AG08396 (cell line): ENCODE data around the gene ASTE1.
A peak's percentile ranks its signal among the peaks of the same experiment; 100 is the strongest.
"Not testable (repeated sequence)": the region's sequence is repeated elsewhere in the genome, so short reads cannot be mapped to it uniquely, and the experiment has no call there.

Experiments
- DNase-seq: peaks from one replicate; pipeline ENCODE4 v3.0.0; 2012; ENCODE audit warnings: low spot score, mixed read lengths

The ASTE1 gene

GRCh38 chr3:131026321-131027151 is at the start of gene ASTE1, which contains the start of gene NEK11:
TSS of gene ASTE1 (minus strand) at chr3:131026825. CDS start at chr3:131025306, 1,519 bp downstream.
TSS of gene NEK11 (plus strand) at chr3:131026877. CDS start at chr3:131029709, 2,832 bp downstream.
- DNase-seq: peak; percentile 91

- DNase-seq: no peak
Measured at GRCh38 chr3:131075632-131076328, 49.2 kb upstream of the ASTE1 start.

GRCh38 chr3:131072845-131073244 is 46.2 kb upstream of the ASTE1 start:
- peak; percentile 15 for DNase-seq

GRCh38 chr3:131072099-131072559 is 45.5 kb upstream of the ASTE1 start:
- DNase-seq: no peak

DNA sequence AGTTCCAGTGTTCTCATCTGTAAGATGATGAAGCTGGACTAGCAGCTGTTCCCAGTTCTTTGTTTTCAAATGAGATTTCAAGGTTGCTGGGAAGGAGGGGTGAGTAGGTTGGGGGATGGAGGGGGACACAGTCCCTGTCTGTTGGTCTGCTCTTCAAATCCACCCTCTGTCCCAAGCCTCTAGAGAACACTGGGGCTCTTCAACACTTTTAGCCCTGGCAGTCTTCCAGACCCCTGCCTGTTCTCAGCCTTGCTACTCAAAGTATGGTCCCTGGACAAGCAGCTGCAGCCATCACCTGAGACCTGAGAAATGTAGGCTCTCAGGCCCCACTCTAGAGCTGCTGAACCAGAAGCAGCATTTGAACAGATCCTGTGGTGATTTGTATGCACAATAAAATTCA is 41.4 kb upstream of the ASTE1 start:
- no peak for DNase-seq

DNA sequence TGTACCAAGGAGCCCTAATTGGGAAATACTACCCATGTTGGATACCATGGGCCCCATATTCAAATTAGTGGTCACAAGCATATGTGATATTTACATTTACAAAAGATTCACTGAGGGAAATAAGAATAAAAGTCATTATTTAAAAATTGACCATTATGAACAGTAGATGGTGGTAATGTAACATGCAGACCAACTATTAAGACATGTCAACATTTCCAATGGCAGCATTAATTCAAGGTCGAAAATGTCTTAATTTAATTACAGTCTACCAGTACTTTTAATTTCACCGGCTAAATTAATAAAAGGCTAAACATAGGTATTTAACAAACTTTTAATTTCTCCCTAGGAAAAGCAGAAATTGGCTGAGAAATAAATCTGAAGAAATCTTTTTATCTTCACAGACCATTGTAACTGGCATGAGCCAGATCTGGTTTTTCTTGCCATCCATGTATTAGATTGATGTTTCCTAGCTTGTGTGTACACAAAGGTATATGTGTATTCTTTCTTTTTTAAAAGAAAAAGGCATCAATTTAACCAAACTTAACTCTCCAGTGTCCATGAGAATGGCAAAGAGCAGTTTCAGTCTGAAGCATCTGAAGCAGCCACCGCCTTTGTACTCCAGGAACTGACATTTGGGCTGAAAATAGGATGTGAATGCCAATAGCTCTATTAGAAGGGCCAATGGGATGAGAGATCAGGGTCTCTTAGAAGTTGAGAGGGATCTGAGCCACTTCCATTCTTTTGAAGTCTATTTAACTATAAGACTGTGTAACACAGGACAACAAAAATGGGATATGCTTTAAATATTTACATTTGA is 26.6 kb upstream of the ASTE1 start:
- no peak for DNase-seq

- no peak for DNase-seq
Measured at GRCh38 chr3:131050001-131050400, 23.4 kb upstream of the ASTE1 start.

DNA sequence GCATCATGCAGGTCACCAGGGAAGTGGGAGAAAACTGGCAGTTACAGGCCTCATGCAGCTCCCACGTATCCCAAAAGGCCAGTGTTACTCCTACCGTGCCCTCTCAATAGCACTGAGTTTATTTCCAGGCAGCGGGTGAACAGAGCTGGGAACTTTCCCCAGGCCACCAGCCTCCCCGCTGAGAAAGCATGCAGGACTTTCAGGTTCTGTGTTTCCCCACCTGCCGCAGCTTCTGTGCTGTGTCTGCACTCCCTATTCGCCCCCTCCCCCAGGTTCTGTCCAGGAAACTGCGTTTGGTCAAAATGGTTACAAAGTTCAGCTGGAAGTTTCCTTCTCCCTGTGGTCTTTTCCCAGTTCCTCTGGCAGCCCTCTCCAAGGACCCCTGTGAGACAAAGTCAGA is 21.4 kb upstream of the ASTE1 start:
- no peak for DNase-seq

- DNase-seq: no peak
Measured at GRCh38 chr3:131047582-131047981, 21.0 kb upstream of the ASTE1 start.

DNA sequence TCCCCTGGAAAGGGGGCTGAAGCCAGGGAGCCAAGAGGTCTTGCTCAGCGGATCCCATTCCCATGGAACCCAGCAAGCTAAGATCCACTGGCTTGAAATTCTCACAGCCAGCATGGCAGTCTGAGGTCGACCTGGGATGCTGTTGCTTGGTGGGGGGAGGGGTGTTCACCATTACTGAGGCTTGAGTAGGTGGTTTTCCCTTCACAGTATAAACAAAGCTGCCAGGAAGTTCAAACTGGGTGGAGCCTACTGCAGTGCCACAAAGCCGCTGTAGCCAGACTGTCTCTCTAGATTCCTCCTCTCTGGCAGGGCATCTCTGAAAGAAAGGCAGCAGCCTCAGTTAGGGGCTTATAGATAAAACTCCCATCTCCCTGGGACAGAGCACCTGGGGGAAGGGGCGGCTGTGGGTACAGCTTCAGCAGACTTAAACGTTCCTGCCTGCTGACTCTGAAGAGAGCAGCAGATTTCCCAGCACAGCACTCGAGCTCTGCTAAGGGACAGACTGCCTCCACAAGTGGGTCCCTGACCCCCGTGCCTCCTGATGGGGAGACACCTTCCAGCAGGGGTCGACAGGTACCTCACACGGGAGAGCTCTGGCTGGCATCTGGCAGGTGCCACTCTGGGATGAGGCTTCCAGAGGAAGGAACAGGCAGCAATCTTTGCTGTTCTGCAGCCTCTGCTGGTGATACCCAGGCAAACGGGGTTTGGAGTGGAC is 15.8 kb upstream of the ASTE1 start:
- not testable (repeated sequence) for DNase-seq

GRCh38 chr3:131038326-131038725 is 11.7 kb upstream of the ASTE1 start:
- no peak for DNase-seq

GRCh38 chr3:131036986-131037385 is 10.4 kb upstream of the ASTE1 start:
- no peak for DNase-seq

DNA sequence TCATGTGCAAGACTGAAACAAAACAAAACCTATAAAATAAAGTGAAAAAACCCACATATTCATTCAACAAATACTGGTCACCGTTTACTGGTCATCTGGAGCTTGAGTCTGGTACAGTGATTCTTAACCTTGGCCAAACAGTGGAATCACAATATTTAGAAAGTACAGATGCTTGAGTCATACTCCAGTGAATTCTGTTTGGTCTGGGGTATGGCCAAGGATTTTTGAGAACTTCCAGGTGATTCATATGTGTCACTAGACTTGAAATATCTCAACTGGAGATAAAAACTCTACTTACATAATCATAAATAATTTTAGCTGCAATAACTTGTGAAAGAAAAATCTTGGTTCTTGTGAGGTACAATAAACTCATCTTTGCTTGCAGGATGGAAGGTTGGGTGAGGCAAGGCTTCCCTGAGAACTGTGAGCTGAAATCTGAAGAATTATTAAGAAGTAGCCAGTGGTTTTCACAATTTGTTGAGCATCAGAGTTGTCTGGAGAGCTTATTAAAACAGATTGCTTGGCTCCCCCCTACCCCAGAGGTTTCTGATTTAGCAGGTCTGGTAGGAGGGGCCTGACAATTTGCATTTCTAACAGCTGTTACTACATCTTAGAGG is 9.7 kb upstream of the ASTE1 start:
- peak; percentile 50 for DNase-seq

DNA sequence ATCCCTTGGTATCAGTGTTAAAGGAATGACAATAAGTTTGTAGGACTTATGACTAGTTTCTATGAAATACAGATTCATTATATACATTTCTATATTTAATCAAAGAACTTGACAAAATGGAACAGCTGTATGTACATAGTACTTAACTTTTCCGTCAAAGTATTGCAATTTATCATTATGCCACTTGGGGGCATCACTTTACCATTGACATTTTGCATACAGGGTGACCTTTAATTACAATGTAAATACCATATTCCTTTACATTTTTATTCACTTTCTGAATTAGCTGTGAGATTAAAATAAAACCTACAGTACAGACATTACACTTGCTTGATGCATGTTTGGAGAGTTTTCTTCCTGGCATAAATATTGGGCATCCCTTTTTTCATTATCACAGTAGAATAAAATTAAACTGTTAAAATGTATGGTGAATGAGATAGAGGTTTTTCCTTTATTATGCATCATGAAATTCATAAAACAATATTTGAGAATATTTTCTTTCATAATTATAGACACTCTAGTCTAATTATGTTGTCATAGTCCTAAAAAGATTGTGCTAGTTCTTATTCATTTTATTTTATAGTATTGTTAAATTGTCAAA is 7.0 kb upstream of the ASTE1 start:
- DNase-seq: no peak

DNA sequence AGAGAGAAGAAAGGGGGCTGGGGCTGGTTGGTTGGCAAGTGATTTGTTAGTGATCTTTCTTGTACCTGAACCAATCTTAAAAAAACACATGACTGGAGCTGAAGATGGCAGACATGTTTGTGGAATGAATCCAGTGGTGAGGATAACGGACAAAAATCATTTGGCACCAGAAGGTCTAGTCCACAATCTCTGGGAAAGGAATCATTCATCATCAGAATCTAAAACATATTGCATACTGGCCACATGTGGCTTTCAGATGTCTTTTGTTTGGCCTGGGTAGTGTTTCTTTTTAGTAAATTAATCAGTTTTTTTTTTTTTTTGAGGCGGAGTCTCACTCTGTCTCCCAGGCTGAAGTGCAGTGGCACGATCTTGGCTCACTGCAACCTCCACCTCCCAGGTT is 5.0 kb upstream of the ASTE1 start:
- no peak for DNase-seq

DNA sequence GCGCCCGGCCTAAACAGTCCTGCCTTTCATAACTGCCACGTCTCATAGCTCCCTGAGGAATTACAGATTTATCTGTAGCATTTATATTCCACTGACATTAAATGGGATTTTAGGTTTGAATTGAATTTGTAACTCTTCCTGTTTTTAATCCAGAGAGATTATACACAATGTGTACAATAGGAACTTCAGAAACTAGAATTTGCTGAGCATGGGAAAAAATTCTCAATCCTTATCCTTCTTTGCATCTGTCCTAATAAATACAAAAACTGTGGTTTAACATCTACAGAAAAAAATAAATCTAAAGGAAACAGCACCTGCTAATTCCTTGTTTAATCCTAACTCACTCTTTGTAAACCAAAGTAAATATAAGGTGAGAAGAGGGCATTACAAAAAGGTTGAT is 2.2 kb upstream of the ASTE1 start:
- DNase-seq: no peak

DNA sequence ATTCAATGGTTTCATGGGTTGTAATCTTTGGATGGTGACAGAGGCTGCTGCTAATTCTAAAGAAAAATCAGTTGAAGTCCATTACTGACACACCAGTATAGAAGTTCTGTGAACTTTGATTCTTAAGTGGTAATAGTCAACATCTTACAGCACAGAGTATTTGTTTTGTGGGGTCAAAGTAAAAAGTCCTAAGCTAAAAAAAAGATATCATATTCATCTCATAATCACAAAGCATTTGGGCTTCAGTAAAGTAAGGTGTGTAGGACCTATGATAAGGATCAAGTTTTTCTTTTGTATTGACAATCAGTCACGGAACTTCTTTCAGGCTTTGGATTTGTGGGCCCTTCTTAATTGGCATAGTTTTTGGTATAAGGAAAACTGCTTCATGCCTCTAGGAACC is 1.1 kb downstream of the ASTE1 start:
- DNase-seq: no peak

- DNase-seq: no peak
Measured at GRCh38 chr3:131020122-131020693, 6.4 kb downstream of the ASTE1 start.

DNA sequence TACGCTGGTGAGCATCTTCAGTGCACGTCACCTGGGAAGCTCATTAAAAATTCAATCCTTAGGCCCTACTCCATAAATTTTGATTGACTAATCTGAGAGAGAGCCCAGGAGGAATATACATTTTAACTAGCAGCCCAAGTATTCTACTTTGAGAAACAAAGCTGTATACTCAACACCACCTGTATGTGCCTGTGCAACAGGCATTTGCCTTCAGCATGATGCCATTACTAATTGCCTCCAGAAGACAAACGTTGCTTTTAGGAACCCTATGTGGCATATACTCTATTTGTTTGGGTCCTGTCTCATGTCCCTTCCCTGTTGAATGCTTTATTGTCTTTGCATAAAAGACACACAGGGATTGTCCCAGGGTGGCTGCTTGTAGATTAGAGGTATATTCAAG is 7.7 kb downstream of the ASTE1 start:
- DNase-seq: no peak

DNA sequence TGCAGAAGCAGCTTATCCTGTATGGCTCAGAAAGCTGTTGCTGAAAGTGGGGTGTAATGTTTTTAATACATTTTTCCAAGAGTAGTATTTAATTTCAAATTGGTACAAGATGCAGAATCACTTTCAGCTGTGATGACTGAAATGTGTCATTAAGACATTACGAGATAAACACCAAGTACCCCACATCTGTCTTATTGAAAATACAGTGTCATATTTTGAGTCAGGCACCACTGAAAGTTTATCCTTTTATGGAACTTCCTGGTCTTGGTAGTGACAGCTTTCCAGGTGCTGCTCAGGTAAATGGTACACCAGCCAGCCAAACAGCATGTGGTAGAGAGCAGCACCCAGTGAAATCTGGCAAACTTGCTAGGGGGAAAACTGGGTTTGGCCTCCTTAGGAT is 16.9 kb downstream of the ASTE1 start:
- no peak for DNase-seq

DNA sequence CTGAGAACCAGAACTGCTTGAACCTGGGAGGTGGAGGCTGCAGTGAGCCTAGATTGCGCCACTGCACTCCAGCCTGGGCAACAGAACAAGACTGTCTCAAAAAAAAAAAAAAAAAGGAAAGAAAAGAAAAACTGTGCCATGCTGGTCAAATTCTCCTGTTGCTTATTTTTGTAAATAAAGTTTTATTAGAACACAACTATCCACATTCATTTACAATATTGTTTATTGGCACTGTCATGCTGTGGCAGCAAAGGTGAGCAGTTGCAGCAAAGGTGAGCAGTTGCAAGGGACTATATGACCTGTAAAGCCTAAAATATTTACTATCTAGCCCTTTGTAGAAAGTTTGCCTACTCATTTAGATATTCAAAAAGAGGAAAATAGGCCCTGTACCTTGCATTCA is 18.3 kb downstream of the ASTE1 start:
- DNase-seq: no peak
